ENCODE results near the gene OSBPL2.

Gene OSBPL2

DNA sequence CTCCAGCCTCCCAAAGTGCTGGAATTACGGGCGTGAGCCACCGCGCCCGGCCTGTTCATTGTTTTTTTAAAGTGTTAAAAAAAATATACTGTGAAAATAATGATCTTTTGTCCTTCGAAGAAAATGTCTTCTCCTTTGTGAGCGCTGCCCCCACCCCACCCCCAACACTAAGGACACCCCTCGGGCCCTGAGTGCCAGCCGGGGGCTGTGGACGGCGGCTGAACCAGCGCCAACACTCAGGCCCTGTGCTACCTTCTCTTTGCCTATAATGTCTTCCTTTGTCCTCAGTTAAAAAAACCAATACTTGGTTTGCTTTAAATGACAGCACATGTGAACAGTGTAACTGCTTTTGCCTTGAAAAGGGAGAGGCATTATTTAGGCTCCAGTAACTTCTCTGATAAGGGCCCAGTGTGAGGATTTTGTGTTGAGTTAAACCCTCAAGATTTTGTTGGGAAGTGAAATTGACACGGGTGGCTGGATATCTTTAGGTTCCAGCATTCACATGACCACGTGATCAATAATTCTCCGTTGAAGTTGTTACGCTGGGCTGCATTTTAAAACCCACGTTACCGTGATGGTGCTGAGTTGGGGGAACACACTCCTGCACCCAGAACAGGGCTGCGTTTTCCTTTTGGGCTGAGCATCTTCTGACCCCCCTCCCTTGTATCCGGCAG, 54.9 kb downstream of the OSBPL2 start:
- no peak for DNase-seq (ENCODE audit: extremely low spot score)
- ChIA-PET CTCF (interaction anchor here (3.4 kb wide), 1 partner anchor 7 kb away, joined by 14 read pairs; no protein-coding TSS in a partner anchor), POLR2A (no interaction called here)
- no peak for TF ChIP-seq CTCF (IDR thresholded peaks at IDR 0.05; ENCODE audit: control extremely low read depth, extremely low read depth, low read depth, missing control alignments)

DNA sequence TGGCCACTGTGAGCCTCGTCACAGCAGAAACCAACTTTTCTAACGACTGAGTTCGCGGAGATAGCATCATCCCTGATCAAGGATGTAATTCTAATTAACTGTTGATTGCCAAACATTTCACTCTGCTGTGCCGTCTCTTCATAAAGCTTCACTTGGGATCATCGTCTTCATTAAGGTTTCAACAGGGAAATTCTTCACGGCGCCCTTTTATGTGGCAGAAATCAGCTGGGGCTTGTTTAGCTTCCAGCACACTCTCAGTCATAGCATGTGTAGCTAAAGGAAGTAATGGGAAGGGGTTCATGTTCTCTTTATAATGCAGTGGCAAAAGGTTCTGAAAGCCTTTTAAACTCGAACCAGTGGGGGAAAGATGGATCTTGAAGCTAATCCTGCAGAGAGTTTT, 55.6 kb downstream of the OSBPL2 start:
- ChIA-PET POLR2A (no interaction called here), CTCF (interaction anchor here (0.9 kb wide), 1 partner anchor 9 kb away, joined by 3 read pairs; the partner anchor contains the start of gene ADRM1)
- no peak for TF ChIP-seq CTCF (IDR thresholded peaks at IDR 0.05; ENCODE audit: control extremely low read depth, extremely low read depth, low read depth, missing control alignments)
- DNase-seq (ENCODE audit: extremely low spot score): no peak

GRCh38 chr20:62294516-62294915, 56.2 kb downstream of the OSBPL2 start:
- no peak for DNase-seq (ENCODE audit: extremely low spot score)
- TF ChIP-seq CTCF (IDR thresholded peaks at IDR 0.05; ENCODE audit: control extremely low read depth, extremely low read depth, low read depth, missing control alignments): no peak
- CTCF ChIA-PET: interaction anchor here (0.9 kb wide), 1 partner anchor 8 kb away, joined by 3 read pairs; the partner anchor contains the start of gene ADRM1
- POLR2A ChIA-PET: no interaction called here

DNA sequence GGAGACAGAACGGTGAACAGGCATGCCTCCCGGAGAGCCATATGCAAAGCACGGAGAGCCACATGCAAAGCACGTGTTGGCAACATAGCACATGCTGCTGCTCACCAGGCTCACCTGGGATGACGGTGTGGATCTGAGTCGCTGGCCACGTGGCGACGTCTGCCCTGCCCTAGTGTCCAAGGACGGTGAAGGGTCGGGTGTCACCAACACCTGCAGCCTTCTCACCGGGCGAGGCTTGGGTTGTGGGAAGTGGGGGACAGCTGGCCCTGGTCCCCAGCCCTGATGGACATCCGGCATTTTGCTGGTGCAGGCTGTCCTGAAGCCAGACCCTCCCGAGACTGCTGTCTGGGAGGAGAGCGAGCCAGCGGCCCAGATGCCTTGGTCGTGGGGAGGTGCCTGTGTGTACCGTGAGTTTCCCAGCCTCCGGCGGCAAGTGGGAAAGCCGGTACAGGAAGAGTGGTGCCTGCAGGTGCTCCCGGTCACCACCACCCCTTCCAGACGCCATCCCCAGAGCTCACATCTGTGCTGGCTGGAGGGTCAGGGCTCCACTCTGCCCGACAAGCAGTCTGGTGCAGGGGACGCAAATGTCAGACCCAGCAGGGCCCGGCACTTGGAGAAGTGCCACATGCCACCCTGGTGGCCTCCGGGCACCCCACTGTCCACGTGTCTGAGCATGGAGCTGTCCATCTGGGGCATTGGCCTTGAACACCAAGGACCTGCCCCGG, 58.6 kb downstream of the OSBPL2 start:
- no peak for TF ChIP-seq CTCF (IDR thresholded peaks at IDR 0.05; ENCODE audit: control extremely low read depth, extremely low read depth, low read depth, missing control alignments)
- ChIA-PET POLR2A (no interaction called here), CTCF (interaction anchor here (0.7 to 2.4 kb wide), 3 partner anchors 86 to 285 kb away, joined by 3 to 8 read pairs (median 4); partner anchors contain the start of gene RPS21)
- no peak for DNase-seq (ENCODE audit: extremely low spot score)

GRCh38 chr20:62297449-62298227, 59.3 kb downstream of the OSBPL2 start:
- no peak for TF ChIP-seq CTCF (IDR thresholded peaks at IDR 0.05; ENCODE audit: control extremely low read depth, extremely low read depth, low read depth, missing control alignments)
- CTCF ChIA-PET: interaction anchor here (1.6 to 2.4 kb wide), 2 partner anchors 85 kb away, joined by 6 to 8 read pairs; no protein-coding TSS in a partner anchor
- no peak for DNase-seq (ENCODE audit: extremely low spot score)
- POLR2A ChIA-PET: no interaction called here

DNA sequence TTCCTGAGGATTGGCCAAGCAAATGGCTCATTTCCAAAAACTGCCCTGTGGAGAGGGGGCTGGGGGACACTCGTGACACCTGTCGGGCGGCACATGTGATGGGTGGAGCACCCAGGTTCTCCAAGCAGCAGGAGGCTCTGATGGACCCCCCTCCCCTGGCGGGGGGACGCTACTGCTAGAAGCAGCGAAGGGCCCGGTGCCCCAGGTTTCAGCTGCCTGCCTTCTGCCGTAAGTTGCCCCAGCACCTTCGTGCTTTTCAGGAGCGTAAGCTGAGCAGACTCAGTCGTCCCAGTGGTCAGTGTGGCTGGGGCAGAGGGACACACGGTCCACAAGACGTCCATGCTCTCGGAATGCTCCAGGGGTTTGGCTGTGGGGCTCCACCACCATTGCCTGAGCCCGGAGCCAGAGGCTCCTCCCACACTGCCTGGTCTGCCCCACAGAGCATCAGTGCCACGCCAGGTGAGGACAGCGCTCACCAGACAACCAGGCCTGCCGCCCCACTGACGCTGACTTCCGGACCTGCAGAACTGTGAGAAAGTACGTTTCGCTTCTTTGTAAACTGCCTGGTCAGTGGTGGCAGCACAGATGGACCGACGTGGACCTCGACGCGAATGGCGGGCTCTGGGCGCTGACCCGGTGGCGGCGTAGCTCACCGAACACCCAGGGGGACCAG, 60.4 kb downstream of the OSBPL2 start:
- TF ChIP-seq CTCF (IDR thresholded peaks at IDR 0.05; ENCODE audit: control extremely low read depth, extremely low read depth, low read depth, missing control alignments): no peak
- ChIA-PET CTCF (interaction anchor here (1.6 to 3.1 kb wide), 2 partner anchors 7 to 84 kb away, joined by 6 to 14 read pairs; no protein-coding TSS in a partner anchor), POLR2A (no interaction called here)
- no peak for DNase-seq (ENCODE audit: extremely low spot score)

Data from GM10248 (cell line).